HG02840 (cell line): Measurements from ENCODE around the gene SEC14L6.

ENCODE experiments used
- ATAC-seq: cut with Tn5 transposase; IDR thresholded peaks from one replicate; pipeline ENCODE4 v1.9.1; 2021; ENCODE audit warnings: mild to moderate bottlenecking, moderate library complexity, moderate number of reproducible peaks; ENCODE audit not compliant: unreplicated experiment, low FRiP score

The SEC14L6 gene

DNA sequence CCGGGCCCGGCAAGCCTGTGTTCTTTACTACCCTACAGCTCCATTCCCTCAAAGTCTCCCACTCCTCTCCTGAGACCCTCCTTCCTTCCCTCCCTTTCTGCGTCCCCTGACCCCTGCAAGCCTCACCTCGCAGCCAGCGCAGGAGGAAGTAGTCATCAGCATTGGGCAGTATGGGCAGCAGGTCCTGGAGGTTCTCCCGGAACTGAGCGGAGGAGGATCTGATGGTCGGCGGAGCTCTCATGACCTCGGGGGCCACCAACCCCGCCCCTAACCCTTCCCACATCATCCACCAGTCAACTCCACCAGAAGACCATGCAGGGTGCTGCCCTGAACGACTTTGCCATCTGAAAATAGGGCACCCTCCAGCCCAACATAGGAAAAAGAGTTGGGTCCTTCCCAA is 43.0 kb downstream of the SEC14L6 start:
- ATAC-seq = no peak

DNA sequence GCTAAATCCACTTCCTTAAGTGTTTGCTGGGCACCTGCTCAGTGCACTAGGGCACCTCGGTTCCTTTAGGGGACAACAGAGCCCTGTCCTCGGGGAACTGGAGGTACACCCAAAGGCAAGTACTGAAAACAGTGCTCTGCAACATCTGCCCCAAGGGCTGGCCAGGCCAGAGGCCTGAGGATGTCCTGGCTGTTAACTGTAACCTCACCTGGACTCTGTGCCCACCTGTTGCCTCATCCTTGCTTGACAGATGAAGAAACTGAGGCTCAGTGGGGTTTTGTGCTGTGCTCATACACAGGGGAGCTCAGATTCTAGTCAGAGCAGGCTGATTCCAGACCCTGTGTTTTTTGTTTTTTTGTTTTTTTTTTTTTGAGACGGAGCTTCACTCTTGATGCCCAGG is 43.6 kb downstream of the SEC14L6 start:
- no peak for ATAC-seq

DNA sequence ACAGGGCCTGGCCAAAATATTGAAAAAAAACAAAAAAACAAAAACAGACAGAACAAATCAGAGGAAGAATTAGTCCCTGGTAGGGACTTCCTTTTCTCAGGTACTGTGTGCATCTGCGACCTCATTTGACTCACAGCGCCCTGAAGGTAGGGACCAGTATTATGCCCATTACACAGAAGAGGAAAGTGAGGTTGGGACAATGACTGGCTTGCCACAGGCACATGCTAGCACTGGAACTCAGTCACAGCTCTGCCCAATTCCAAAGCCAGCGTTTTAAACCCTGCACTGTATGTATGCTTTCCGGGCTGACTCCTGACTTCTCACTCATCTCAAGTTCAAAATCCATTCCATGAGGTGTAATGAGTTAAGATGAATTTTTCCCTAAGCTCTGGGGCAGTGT is 44.4 kb downstream of the SEC14L6 start:
- no peak for ATAC-seq

DNA sequence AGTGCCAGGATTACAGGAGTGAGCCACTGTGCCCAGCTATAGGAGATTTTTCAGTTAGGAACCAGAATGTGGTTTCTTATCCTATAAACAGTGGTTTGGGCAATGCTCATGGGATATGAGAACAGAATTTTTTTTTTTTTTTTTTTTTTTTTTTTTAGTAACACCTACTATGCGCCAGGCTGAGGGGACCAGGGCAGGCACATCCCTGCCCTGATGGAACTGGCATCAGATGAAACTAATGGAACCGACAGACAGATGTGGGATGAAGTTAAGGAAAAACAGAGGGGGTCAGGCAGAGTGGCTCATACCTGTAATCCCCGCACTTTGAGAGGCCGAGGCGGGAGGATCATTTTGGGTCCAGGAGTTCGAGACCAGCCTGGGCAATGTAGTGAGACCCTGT is 45.9 kb downstream of the SEC14L6 start:
- ATAC-seq = no peak

DNA sequence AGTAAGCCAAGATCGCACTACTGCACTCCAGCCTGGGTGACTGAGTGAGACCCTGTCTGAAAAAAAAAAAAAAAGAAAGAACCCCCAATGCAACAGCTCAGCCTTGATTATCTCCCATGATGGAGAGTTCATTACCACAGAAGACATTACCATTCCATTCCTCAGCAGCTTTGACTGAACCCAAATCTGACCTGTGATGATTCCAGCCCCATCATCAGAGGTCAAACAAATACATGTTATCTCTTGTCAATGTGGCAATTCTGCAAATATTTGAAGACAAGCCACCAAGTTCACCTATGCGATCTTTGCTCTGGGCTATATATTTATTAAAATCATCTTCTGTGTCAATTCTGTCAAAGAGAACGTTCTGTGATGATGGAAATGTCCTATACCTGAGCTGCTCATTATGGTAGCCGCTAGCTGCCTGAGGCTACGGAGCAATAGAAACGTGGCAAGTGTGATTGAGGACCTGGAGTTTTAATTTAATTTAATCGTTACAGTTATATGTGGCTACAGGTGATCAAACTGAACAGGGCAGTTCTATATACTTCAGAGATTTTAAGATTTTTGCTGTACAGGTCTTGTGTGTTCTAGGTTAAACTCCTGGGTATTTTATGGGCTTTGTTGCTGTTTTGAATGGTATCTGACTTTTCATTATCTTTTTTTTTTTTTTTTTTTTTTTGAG is 48.9 kb downstream of the SEC14L6 start:
- ATAC-seq = no peak

DNA sequence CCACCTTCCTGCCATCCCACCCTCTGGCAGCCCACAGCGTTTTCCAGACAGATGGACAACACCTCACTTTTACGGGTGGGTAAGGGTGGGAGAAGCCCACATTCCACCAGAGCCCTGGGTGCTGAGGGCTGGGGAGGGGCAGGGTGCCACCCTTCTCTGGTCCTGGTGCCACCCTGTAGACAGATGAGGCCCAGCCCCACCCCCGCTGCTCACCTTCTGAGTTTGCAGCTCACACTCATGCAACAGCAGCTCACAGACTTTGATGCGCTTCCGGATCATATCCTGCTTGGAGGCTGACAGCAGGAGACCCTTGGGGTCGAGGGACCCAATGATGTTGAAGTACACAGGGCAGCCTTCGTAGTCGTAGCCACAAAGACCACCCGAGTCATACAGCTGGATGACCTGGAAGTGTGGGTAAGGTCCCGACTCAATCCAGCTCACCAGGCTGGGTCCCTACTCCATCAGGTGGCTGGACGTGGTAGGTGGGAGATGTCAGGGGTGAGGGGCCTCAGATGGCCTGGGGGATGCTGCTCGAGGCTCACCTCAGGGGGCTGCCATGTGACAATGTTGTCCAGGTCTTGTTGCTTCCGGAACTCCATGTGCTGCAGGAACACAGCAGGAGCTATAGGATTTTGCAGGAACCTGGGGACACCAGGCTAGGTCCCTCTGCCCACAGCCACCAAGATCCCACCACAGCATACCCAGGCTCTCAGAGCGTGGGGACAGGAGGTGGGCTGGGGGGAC is 51.3 kb downstream of the SEC14L6 start:
- ATAC-seq = no peak

DNA sequence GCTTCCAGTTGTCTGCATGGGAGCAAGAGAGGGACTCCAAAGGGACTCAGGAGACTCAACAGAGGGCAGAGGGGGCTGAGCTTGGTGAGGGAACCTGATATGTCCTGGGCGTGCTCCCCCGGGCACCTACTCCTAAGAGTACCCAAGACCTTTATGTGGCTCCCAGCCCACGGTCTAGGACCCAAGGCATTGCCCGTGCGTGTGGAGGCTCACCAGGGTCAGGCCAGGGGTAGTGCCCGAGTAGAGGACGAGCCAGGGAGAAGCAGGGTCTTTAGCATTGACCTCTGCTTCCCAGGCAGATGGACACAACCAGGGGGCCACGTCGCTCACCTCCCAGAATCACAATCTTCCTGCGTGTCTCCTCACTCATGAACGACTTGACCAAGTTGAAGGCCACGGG is 54.4 kb downstream of the SEC14L6 start:
- ATAC-seq = no peak

DNA sequence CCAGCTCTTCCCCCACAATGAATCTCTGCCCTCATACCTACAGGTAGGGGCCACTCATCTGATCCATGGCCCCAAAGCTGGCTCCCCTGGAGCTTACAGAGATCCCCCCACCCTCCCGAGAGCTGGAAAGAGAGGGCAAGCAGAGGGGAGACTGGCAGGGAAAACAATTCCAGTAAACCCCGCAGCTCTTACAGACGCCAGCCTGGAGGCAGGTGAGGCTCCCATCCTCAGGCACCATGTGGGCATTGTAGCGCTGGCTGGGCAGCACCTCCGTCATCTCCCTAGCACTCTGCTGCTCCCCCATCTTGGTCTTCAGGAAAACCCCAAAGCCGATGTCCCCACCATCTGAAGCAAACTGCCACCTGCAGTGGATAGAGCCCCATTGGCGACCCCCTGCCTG is 55.2 kb downstream of the SEC14L6 start:
- no peak for ATAC-seq

DNA sequence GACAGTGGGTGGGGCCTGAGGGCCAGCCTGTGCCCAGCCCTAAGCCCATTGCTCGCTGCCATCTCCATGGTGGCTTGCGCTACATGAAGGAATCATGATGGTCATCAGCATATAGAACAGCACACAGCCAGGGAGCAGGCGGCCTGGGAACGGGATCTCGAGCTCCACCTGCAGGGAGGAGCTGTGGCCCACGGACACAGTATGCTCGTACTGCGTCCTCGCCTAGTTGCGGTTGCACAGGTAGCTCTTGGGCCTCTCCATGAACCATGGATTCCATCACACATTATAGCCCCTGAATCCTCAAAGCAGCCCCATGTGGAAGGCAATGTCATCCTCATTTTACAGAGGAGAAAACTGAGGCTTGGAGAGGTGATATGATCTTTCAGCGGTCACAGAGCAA is 56.1 kb downstream of the SEC14L6 start:
- ATAC-seq = no peak

DNA sequence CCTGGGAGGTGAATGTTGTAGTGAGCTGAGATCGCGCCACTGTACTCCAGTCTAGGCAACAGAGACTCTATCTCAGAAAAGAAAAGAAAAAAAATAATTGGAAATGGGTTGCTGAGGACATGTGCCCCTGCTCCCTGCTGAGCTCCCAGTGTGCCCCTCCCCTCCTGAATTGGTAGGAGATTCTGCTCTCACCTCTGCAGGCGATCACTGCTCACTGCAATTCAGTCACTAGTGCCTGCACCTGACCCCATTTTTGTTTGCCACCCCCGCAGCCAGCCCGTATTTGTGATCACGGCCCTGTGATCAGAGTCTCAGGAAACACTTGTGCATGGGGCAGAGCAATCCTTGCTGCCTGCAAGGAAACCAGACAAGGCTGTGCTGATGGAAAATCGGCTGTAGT is 58.4 kb downstream of the SEC14L6 start:
- no peak for ATAC-seq

DNA sequence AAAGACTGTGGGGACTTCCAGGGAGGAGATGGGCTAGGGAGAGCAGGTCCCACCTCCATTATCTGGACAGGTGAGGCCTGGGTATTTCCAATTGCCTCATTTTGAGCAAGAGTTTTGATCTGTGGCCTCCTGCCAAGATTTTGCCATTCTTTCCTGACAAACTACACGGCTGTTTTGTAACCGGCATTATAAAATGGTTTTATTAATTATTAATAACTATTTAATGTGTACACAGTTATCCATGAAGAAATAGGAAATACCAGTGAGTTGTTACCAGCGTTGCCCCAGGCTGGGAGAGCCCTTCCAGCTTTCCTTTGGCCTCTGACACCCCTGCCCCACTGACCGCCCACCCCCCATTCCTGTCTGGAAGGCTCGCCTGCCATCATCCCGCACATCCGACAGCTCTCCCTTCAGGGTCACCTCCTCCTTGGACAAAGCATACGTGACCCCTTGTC is 59.9 kb downstream of the SEC14L6 start:
- no peak for ATAC-seq

DNA sequence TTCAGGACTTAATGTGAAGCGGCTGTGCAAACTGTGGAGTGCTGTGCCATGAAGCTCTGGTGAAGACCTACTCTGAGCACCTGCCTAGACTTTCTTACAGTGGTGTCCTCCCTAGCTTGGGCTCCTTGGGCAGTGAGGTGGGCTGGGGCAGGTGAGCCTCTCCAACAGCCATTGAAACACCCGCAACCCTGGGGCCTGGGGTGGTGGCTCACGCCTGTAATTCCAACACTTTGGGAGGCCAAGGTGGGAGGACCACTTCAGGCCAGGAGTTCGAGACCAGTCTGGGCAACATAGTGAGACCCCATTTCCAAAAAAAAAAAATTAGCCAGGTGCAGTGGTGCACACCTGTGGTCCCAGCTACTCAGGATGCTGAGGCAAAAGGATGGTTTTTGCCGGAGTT is 60.4 kb downstream of the SEC14L6 start:
- no peak for ATAC-seq

DNA sequence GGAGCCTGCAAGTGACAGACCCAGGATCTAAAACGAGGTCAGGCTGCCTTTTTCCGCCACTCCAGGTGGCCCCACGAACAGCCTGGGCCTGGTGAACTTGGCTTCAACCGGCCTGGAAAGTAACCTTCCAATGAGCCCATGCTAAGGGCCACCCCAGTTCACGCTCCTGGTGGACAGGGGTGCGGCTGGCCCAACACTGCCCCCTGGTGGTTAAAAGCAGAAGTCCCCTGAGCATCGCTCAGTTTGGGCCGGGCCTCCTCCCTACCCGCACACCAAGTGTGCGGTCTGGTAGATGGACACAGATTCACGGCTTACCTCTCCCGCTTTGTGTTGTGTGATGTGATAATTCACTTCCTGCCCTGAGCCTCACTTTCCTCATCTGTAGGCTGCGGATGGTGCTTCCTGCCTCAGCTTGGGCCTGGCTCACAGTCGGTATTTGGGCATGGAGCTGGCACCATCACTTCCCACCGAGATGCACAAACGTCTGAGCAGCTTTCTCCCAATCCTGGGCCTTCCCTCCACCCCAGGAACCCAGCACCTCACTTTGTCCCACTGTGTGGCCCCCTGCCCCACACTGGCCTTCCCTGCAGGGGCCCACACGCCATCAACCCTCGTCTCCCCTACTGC is 61.1 kb downstream of the SEC14L6 start:
- ATAC-seq = no peak

DNA sequence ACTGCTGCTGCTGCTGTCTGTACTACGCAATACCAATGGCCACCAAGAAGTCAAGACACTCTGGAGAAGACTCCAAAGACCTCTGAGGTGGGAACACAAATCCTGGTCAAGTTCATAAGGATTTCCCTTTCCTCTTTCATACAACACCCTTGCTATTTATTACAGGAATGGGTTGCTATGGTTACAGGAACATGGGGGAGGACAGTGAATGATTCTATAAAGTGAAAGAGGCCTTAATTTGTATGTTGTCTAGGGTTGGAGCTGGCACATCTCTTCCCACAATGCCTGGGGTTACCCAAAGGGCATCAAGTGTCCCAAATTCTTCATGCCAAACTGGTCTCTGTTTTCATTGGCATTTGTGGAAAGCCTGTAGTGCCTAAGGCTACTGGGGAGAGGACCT is 63.4 kb downstream of the SEC14L6 start:
- ATAC-seq = no peak

DNA sequence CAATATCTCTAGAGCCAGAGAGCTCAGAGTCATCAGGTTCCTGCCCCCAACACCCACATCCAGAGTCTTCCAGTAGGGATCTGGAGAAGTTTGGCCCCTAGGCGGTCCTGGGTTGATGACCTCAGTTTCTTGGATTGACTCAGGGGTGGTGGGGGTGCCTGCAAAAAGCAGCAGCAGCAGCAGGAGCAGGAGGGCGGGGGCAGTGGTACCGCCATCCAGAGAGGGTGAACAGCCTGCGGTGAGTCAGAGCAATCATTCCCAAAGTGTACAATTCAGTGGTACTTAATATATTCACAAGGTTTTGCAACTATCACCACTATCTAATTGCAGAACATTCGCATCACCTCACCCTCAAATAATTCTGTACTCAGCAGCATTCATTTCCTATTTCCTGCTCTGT is 64.8 kb downstream of the SEC14L6 start:
- no peak for ATAC-seq

DNA sequence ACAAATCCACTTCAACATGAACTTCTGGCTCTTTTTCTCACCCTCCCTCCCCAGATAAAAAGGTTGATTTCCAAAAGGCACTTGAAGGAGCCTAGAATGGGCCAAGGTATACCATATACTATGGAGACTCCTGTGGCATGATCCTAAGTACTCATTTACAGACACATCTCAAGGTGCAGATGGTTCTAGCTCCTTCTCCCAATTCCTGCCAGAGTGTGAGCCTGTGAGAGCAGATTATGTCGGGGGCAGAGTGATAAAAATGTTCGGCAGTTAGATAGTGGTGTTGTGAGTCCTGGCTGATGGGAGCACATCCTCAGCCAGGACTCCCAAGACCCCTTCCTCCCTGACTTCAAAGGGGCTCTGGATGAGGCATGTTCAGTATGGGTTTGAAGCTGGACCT is 66.6 kb downstream of the SEC14L6 start:
- ATAC-seq = no peak

DNA sequence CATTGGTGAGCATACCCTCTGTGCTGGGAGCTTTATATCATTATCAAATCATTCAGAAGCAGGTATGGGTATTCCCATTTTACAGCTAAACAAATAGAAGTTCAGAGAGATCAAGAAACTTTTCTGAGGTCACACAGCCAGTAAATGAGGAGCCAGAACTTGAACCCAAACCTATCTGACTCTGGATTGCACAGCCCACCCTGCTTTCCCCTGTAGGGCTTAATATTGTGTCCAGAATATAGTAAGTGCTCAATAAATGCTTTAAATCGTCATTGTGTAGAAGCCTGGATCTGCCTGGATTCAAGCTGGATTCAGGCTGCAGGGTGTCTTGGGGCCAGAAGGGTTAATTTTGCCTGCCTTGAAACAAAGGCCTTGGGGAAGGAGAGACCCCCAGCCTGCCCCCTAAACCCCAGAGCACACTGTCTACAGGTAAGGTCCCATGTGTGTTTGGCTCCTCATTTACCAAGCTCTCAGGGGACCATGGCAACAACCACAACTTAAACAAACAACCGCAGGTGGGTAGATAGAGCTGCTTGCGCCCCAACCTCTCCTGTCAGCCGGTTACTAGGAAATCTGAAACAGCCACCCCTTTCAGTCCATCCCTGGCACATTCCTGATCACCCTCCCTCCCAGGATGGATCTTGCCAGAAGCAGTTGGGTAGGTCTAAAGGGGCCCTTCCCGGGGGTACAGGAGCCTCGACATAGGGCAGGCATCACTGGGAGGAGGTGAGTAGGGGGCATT is 71.7 kb downstream of the SEC14L6 start:
- ATAC-seq = no peak

DNA sequence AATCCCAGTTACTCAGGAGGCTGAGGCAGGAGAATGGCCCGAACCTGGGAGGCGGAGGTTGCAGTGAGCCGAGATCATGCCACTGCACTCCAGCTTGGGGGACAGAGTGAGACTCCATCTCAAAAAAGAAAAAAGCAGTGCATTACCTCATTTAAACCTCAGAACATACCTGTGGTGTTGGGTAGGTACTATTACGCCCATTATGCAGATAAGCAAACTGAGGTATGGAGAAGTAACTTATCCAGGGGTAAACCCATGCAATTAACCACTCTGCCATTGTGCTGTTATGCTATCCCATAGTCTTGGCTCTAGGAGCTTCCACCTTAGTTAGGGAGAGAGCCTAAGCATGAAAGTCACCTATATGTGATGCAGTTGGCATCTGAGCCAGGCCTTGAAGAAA is 72.4 kb downstream of the SEC14L6 start:
- no peak for ATAC-seq

DNA sequence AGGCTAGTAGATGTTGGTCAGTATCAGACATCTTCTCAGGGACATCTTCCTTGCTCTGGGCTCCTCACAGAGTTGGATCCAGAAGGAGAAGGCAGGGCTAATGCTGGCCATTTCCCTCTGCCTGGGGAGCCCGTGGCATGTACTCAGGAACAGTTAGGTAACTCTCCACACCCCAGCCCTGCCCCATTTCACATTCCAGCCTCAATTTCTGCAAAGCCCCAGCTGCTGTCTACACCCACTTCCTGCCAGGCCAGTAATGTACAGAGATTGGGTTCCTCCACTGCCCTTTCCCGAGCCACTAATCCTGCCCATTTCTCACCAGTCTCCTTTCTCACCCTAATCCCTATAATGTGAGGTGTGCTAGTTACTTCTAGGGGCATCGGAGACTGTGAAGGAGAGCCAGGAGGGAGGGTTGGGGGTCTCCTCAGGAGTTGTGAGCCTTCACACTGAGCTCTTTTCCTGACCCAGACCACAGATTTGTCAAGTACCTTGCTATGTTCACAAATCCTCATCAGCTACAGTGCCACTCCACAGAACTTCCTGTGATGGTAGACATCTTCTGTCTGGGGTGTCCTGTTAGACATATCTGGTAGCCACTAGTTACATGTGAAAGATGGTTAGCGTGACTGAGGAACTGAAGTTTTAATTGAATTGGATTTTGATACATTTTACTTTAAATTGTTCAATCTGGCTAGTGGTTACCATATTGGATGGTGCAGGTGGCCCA is 73.4 kb downstream of the SEC14L6 start:
- ATAC-seq = no peak
